GM03348 (cell line): ENCODE measurements around the gene SPPL3.
"Not testable (repeated sequence)": the region's sequence is repeated elsewhere in the genome, so short reads cannot be mapped to it uniquely, and the experiment has no call there.

ENCODE experiments used
- DNase-seq: peaks from one replicate; pipeline ENCODE4 v3.0.0; 2012; ENCODE audit warnings: low spot score

Gene SPPL3

GRCh38 chr12:120904197-120904773, at the start of gene SPPL3:
Gene SPPL3, minus strand, starts transcription at chr12:120904358. Its CDS starts 491 bp downstream, at chr12:120903867.
- DNase-seq, result peak; percentile 97

DNA sequence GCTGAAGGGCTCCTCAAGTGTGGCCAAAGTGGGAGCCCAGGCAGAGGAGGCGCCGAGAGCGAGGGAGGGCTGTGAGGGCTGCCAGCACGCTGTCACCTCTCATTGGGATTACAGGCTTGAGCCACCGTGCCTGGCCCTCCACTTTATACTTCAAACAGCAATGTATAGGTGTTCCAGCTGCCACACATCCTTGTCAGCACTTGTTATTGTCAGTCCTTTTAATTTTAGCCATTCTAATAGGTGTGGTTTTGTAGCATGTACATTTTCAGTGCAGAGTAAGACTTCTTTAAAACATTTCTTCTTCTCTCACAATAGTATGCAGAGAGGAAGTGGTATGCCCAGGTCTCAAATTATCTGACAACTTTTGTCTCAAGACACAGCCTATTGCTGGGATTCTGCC, 46.6 kb upstream of the SPPL3 start:
- DNase-seq, result no peak

DNA sequence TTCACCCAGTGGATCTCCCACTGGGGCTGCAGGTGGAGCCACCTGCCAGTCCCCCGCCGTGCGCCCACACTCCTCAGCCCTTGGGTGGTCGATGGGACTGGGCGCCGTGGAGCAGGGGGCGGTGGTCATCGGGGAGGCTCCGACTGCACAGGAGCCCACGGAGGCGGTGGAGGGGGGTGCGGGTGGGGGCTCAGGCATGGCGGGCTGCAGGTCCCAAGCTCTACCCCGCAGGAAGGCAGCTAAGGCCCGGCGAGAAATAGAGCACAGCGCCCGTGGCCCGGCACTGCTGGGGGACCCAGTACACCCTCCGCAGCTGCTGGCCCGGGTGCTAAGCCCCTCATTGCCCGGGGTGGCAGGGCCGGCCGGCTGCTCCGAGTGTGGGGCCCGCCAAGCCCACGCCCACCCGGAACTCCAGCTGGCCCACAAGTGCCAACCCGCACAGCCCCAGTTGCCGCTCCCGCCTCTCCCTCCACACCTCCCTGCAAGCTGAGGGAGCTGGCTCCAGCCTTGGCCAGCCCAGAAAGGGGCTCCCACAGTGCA, 46.2 kb upstream of the SPPL3 start:
- not testable (repeated sequence) for DNase-seq

GRCh38 chr12:120945516-120945915, 41.4 kb upstream of the SPPL3 start:
- DNase-seq, result not testable (repeated sequence)

DNA sequence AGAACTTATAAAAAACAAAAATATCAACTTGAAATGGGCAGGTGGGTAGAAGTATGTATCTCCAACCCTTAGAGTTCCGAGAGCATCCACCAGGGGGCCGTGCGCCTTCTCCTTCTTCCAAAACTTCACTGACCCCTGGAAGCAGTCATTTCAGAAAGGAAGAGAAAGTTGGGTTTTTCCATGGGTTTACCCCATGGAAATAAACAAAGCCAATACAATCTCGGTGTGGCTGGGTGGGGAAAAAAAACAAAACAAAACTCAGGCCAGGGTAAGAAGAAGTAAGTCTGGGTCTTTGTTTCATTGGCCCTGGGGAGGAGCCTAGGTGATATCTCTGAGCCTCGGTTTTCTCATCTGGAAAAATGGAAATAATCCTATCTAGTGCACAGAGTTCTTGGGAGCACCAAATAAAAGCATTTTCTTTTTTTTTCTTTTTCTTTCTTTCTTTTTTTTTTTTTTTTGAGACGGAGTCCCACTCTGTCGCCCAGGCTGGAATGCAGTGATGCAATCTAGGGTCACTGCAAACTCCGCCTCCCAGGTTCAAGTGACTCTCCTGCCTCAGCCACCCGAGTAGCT, 40.6 kb upstream of the SPPL3 start:
- peak; percentile 70 for DNase-seq

DNA sequence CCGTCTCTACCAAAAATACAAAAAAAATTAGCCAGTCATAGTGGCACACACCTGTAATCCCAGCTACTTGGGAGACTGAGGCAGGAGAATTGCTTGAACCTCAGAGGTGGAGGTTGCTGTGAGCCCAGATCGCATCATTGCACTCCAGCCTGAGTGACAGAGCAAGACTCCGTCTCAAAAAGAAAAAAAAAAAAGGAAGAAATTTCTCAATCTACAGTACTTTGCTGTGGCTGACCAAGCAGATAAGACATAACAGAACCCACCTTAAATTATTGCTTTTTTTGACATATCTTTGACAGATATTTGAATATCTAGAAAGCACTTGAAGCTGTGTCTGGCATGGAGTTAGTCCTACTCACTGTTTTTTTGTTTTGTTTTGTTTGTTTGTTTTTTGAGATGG, 39.3 kb upstream of the SPPL3 start:
- DNase-seq, result no peak

DNA sequence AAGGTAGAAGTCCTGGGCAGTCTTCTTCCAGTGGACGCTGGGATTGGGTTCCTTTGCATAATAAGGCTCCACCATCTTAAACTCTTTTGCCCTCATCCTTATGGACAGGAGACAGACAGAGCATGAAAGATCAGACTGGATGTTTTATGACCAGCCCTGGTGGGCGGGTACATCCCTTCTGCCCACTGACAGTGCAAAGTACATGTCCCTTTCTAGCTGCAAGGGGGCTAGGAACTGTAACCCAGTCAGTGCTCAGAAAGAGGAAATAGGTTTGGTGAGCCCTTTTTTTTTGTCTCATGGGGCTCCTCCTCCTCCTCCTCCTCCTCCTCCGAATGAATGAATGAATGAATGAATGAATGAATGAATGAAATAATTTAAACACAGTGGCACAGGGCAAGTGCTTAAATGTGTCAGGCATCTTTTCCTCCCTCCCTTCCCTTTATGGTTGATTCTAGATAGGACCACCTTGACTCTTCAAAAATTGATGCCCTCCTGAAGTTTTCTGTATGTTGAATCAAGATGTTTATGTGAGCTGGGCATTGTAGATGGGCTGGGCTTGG, 37.8 kb upstream of the SPPL3 start:
- no peak for DNase-seq

DNA sequence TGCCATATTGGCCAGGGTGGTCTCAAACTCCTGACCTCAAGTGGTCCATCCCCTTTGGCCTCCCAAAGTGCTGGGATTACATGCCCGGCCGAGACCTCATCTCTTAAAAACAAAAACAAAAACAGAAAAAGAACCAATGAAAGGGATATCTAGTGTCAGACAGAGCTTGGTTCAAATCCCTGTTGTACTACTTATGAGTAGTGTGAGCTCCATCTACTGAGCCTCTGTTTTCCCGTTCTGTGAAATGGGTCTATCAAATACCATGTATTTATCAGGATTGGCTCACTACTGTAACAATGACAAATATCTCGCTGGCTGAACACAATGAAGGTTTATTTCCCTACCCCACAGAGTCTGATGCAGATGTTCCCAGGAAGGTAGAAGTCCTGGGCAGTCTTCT, 37.3 kb upstream of the SPPL3 start:
- DNase-seq, result no peak

GRCh38 chr12:120940799-120941198, 36.6 kb upstream of the SPPL3 start:
- no peak for DNase-seq

GRCh38 chr12:120940006-120940405, 35.8 kb upstream of the SPPL3 start:
- DNase-seq, result no peak

- no peak for DNase-seq
These were observed 35.4 kb upstream of the SPPL3 start for GRCh38 chr12:120939523-120939922.

DNA sequence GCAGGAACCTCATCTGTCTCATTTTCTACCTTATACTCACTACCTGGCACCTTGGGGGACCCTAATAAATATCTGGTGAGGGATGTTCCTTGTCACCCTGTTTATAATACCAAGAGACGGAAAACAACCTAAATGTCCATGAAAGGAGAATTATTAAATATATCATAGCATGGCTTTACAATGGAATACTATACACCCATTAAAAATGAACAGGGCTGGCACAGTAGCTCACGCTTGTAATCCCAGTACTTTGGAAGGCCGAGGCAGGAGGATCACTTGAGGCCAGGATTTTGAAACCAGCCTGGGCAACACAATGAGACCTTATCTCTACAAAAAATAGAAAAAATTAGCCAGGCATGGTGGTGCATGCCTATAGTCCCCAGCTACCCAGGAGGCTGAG, 34.3 kb upstream of the SPPL3 start:
- no peak for DNase-seq

DNA sequence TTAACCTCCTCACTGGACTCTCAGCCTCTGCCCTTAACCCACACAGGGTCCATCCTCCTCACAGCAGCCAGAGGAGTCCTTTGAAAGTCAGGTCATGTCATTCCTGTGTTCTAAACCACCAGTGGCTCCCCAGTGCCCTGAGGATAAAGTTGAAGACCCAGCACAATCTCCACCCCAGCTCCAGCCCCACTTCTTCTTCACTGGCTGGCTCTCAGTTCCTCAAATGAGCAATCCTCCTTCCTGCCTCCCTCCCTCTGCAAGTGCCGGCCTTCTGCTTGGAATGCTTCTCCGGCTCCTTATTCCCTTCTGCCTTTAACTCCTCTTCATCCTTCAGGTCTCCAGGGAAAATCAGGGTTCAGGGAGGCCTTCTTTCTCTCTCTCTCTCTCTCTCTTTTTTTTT, 32.0 kb upstream of the SPPL3 start:
- DNase-seq, result no peak

GRCh38 chr12:120933786-120934185, 29.6 kb upstream of the SPPL3 start:
- DNase-seq, result no peak

DNA sequence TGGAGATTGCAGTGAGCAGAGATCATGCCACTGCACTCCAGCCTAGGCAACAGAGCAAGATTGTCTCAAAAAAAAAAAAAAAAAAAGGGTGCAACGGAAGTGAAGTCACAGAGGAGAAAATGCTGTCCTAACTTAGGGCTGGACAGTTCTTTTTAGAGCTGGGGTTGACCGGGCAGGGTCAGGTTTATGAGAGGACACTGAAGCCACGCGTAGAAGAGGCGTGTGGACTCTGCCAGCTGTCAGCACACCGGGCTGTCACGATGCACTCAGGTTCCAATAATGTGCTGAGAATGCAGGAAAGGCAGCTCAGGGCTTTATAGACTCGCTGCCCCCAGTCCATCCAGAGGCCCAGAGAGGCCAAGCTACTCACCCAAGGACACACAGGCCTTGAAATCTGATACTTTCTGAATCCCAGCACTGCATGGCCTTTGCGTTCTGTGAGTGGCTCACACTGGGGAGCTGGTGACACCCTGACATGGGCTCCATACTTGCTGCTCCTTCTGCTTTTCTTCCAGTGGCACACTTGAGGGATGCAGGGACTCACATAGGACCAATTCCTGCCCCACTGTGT, 28.9 kb upstream of the SPPL3 start:
- DNase-seq, result no peak

GRCh38 chr12:120932058-120932457, 27.9 kb upstream of the SPPL3 start:
- no peak for DNase-seq

GRCh38 chr12:120930032-120930431, 25.9 kb upstream of the SPPL3 start:
- no peak for DNase-seq

- DNase-seq, result no peak
These were observed 24.9 kb upstream of the SPPL3 start for GRCh38 chr12:120928864-120929652.

DNA sequence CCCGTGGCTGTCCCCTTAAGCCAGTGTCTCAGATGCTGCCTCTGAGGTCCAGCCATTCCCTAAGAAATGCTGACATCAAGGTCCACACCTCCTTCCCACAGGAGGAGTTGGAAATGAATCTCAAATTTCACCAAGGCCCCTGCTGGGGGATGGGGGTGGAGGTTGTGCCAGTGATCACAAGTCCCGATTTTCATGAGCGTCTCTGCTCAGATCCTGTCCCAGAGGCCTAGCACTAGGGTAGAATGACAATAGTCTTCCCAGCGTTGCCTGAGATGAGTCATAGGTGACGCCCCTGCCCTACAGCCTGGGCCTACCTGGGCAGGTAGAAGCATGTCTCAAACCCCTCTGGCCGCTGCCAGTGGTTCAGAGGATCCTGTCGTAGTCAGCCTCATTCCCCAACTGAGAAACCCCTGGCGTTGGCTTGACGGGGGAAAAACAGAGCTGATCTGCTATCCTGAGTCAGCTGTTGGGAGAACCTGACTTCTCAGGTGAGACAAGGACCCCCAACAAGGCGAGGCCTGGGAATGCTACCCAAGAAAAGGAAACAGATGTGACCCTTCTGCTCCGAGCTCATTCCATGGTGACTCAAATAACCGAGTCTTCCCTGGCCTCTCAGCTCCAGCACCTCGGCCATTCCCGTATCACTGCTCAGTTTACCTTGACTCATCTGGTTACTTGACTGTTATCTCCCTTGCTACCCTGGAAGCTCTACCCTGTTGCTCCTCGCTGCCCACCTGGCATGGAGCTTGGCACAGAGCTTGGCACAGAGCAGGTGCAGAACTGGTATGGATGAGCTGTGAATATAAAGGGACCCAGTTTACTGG, 21.8 kb upstream of the SPPL3 start:
- no peak for DNase-seq

- DNase-seq, result no peak
These were observed 18.1 kb upstream of the SPPL3 start for GRCh38 chr12:120922279-120922678.

GRCh38 chr12:120921637-120922036, 17.5 kb upstream of the SPPL3 start:
- no peak for DNase-seq

DNA sequence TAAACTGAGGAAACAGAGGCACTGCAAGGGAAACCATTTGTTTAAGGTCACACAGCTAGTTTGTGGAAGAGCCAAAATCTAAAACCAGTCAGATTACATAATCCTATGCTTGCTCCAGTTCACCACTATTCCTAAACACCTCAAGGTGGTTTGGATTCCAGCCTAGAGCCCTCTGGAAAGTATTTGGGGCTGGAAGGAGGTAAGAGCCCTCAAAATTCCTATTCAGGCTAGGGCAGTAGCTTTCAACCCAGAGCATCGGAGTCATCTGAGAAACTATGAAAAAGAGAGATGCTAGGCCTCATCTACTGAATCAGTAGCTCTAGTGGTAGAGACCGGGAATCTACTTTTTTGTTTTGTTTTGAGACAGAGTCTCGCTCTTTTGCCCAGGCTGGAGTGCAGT, 16.0 kb upstream of the SPPL3 start:
- DNase-seq, result no peak
